ENCODE measurements around the gene TEAD2.

DNA sequence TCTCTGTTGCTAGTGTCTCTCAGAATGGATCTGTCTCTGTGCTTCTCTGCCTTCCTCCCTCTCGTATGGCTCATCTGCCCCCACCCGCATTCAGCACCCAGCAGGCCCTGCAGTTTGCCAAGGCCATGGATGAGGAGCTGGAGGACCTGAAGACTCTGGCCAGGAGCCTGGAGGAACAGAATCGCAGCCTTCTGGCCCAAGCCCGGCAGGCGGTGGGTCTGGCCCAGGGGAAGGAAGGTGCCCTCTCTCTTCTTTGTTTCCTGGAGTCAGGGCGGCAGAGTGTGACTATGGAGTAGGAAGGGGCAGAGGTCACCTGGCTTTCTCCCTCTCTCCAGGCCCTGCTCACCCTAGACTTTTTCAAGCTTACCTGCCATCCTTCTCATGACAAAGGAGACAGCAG is 36.7 kb upstream of the TEAD2 start:
- no peak for TF ChIP-seq CTCF (IDR thresholded peaks at IDR 0.05)
- no peak for TF ChIP-seq POLR2A (IDR thresholded peaks at IDR 0.05)

Measured in lower leg skin (tissue), 3 donors.